DOHH2 (cell line): ENCODE data around the gene ETV6.

ENCODE experiments used
- CTCF ChIP-seq: fragments of 200-600 bp; sonication (generic); IDR thresholded peaks from one replicate; pipeline ENCODE4 v1.5.1; 2014; ENCODE audit warnings: antibody characterized with exemption, mild to moderate bottlenecking, low read depth, low read length; ENCODE audit not compliant: poor library complexity, severe bottlenecking
- EZH2phosphoT487 ChIP-seq: fragments of 200-600 bp; sonication (generic); IDR thresholded peaks from 2 replicates; pipeline ENCODE4 v1.6.1; 2017; ENCODE audit warnings: borderline replicate concordance, mild to moderate bottlenecking, antibody characterized with exemption, low read length, moderate library complexity, mixed read lengths

- TF ChIP-seq CTCF (no peak), EZH2phosphoT487 (no peak)
Measured at GRCh38 chr12:11862798-11863197, 213.3 kb downstream of the ETV6 start.
